NCI-H2081 treated with DMSO at 0.1 percent for 48 hours (cell line): ENCODE results near the gene TEPSIN.

Experiments
- DNase-seq: peaks from one replicate; lab custom pipeline; 2025; lab: John Stamatoyannopoulos, UW

Gene TEPSIN

GRCh38 chr17:81184555-81184954 is 54.3 kb downstream of the TEPSIN start:
- DNase-seq, result no peak

DNA sequence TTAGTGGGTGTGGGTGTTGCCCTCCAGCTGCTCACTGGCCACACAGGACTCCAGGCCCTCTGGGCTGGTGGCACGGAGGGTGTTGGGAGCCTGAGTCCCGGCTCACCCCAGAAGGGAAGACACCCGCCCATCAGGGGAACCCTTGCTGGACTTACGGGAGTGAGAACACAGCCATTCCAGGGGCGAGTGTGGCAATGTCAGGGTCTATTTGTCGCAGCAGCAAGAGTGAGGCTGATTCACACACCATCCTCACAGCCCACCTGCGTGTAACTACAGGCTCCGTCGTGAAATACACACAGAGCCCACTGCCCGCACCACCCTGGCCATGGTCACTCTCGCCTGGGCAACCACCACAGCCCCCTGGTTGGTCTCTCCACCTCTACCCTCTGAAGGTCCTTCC is 55.0 kb downstream of the TEPSIN start:
- DNase-seq, result no peak

DNA sequence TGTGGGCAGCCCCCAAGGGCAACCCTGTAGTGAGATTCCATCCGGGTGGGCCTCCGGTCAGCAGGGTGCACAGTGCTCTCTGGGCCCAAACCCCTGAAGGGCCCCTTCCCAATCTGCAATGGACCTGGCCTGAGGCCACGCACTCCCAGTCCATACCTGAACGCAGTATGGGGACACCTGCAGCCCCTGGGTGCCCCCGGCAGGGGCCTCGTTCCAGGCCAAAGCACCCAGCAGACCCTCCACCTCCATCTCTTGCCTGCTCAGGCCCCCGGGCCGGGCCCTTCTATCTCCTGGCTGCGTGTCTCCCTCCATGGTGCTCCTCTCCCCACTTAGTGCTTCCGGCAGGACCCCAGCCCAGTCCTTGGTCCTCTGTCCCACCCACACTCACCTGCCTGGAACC is 55.5 kb downstream of the TEPSIN start:
- no peak for DNase-seq

DNA sequence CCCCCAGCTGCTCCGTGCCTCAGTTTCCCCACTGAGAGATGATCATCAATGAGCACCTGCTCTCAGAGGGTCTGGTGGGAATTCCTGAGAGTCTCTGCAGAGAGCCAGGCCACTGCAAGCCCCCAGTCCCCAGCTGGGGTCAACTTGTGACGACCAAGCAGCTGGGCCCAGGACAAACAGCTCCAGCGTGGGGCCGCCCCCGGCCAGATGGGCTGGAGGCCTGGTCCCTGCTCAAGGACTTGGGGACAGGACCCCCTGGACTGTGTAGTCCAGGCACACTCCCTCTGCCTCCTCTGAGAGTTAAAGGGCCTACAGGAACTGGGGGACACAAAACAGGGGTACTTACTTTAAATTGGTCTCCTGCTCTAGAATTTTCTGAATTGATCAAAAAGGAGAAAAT is 56.3 kb downstream of the TEPSIN start:
- DNase-seq, result no peak

DNA sequence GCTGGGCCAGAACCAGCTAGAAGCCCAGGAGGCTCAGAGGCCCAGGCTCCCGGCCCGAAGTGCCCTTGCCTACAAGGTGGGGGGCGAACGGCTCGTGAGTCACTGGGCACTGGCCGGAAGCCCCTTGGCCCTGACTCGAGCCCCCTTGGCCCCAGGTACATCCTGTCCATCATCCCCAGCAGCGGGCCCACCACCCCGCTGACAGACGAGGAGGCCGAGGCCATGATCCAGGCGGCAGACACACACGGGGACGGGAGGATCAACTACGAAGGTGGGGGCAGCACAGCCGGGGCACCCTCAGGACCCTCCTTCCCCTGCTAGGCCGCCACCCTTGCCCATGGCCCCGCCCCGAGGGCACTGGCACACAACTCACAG is 57.1 kb downstream of the TEPSIN start:
- DNase-seq, result no peak

DNA sequence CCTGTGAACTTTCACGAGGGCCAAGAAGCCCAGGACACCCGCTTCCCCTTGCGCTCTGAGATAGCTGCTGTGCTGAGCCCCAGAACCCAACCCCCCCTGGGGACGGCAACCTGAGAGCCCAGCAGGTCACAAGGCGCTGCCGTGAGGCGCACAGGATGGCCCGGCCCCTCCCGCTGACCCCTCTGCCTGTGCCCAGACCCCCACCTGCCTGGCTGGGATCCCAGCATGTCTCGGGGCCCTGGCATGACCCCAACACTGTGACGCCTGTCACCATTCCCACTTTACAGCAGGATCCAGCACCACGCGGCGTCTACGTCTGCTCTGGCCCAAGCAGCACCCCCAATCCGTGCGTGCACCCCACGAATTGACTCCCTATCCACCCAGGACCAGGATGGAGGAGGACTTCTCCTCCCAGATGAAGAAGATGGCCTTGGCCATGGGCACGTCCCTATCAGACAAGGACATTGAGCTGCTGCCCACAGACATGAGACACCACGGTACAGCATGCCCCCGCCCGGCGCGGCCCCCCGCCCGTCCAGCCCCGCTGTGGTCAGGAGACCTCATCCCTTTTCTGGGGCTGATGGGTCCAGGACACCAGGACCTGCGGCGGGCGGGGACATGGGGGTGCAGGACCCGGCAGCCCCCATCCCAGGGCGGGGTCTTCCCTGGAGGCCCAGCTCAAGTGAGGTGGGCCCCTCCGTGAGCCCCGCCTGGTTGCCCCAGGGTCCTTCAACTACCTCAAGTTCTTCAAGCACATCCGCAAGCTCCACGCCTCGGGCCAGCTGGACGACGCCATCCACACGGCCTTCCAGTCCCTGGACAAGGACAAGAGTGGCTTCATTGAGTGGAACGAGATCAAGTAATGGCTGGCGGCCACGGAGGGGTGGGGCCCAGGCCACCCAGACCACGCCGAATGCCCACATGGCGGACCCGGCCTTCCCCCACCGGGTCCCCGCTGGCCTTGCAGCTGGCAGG is 57.7 kb downstream of the TEPSIN start:
- DNase-seq, result no peak

GRCh38 chr17:81179861-81180260 is 59.0 kb downstream of the TEPSIN start:
- DNase-seq, result no peak

DNA sequence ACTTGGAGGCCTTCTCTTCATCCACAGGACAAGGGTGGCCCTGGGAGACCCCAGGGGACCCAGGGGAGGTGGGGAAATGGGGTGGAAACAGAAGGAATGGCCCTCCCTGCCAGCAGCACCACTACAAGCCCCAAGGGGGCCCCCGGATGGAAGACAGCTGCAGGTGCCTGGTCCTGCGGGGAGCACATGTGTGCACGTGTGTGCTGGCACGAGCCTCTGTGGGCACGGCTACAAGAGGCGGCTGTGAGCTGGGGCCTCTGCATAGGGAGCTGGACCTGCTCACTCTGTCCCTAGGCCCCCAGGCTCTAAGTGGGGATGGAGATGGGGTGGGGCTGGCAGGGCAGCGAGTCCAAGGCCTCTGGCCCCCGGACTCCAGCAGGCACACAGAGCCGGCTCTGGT is 59.6 kb downstream of the TEPSIN start:
- DNase-seq, result no peak
